Astrocyte of the cerebellum (primary cell): ENCODE measurements around the gene RASSF8.

ENCODE experiments used
- DNase-seq: peaks from one replicate; pipeline ENCODE4 v3.0.0-alpha.2; 2011; ENCODE audit warnings: low read depth
- H3K4me3 ChIP-seq: 2 replicates; pipeline ENCODE4 v1.5.1; 2011; ENCODE audit warnings: mild to moderate bottlenecking, low read depth, low read length, moderate library complexity
- CTCF ChIP-seq: IDR thresholded peaks from 2 replicates; pipeline ENCODE4 v1.5.1; 2012; ENCODE audit warnings: low read length, low read depth, moderate library complexity, mild to moderate bottlenecking; ENCODE audit errors: missing control alignments
- in situ Hi-C: cut with HindIII; loops from 2 replicates; pipeline ENCODE4 v1.10.0; 2017; ENCODE audit warnings: low sequenced_read_pairs

The RASSF8 gene

GRCh38 chr12:26124446-26125399, 166.2 kb downstream of the RASSF8 start, which contains the start of gene BHLHE41:
BHLHE41 (minus strand) TSS chr12:26125037; CDS start chr12:26124779, 258 bp downstream.
- no peak for TF ChIP-seq CTCF

GRCh38 chr12:26125400-26126339, 167.2 kb downstream of the RASSF8 start:
- in situ Hi-C loops: no loop called here
- DNase-seq: no peak
- peak overlapping the region; percentile 66 for H3K4me3 ChIP-seq
- TF ChIP-seq CTCF: no peak

More at GRCh38 chr12:26124446-26125399, 166.2 kb downstream of the RASSF8 start, which contains the start of gene BHLHE41:
- no peak for DNase-seq
- in situ Hi-C loops: loop anchor here (25.0 kb wide), 1 partner anchor 513 kb away; no protein-coding TSS in a partner anchor
- H3K4me3 ChIP-seq: peak within 1 kb of the TSS; percentile 66

GRCh38 chr12:26126340-26127284, 168.1 kb downstream of the RASSF8 start:
- peak overlapping the region; percentile 66 for H3K4me3 ChIP-seq
- TF ChIP-seq CTCF: no peak
- in situ Hi-C loops: no loop called here
- DNase-seq: no peak

GRCh38 chr12:26127404-26127803, 168.9 kb downstream of the RASSF8 start:
- no peak for TF ChIP-seq CTCF
- in situ Hi-C loops: no loop called here
- no peak overlapping the region for H3K4me3 ChIP-seq
- no peak for DNase-seq

GRCh38 chr12:26128168-26128567, 169.7 kb downstream of the RASSF8 start:
- H3K4me3 ChIP-seq: no peak overlapping the region
- TF ChIP-seq CTCF: no peak
- DNase-seq: no peak
- in situ Hi-C loops: no loop called here
